BJ (cell line): ENCODE results near the gene PIP5K1C. TPM values are rescaled to one million over a fixed set of nuclear protein-coding genes. Genes with fewer than 3 reads are reported as not detected.
"Not testable (repeated sequence)": the region's sequence is repeated elsewhere in the genome, so short reads cannot be mapped to it uniquely, and the experiment has no call there.

Experiments
- CTCF ChIA-PET: fragments of 350-600 bp; formaldehyde crosslinking; extraction: SDS; loops from one replicate; lab custom pipeline; 2021; ENCODE audit warnings: antibody characterized with exemption, inconsistent platforms; lab: Yijun Ruan, JAX
- POLR2A ChIA-PET: fragments of 300-600 bp; sonication (Branson Sonifier 250); formaldehyde crosslinking; extraction: SDS; loops from one replicate; lab custom pipeline; 2021; ENCODE audit warnings: antibody characterized with exemption; lab: Charles Lee
- DNase-seq: peaks from one replicate; pipeline ENCODE4 v3.0.0-alpha.2; 2011; ENCODE audit warnings: low read depth
- H3K27me3 ChIP-seq: 2 replicates; pipeline ENCODE4 v1.6.0; 2011; ENCODE audit warnings: low read length; ENCODE audit not compliant: control insufficient read depth, insufficient read depth
- H3K36me3 ChIP-seq: 2 replicates; pipeline ENCODE4 v1.5.1; 2011; ENCODE audit warnings: low read length; ENCODE audit not compliant: control insufficient read depth, insufficient read depth
- H3K4me3 ChIP-seq: 2 replicates; pipeline ENCODE4 v1.5.1; 2011; ENCODE audit warnings: low read depth, mild to moderate bottlenecking, control low read depth, low read length
- polyA plus RNA-seq: library from polyadenylated mRNA; depleted of rRNA; stranded (reverse); fragments of >200 nt; gene quantifications from 2 replicates; pipeline ENCODE4 v1.2.3, GENCODE V29; 2011
- TF ChIP-seq, protein P1 (sequence below): IDR thresholded peaks from 2 replicates; pipeline ENCODE4 v1.5.1; 2011; ENCODE audit warnings: low read depth, mild to moderate bottlenecking, control low read depth, inconsistent platforms, low read length, moderate library complexity; ENCODE audit not compliant: insufficient read depth

Gene PIP5K1C
- polyA plus RNA-seq, 1 experiment = 35.3 TPM

DNA sequence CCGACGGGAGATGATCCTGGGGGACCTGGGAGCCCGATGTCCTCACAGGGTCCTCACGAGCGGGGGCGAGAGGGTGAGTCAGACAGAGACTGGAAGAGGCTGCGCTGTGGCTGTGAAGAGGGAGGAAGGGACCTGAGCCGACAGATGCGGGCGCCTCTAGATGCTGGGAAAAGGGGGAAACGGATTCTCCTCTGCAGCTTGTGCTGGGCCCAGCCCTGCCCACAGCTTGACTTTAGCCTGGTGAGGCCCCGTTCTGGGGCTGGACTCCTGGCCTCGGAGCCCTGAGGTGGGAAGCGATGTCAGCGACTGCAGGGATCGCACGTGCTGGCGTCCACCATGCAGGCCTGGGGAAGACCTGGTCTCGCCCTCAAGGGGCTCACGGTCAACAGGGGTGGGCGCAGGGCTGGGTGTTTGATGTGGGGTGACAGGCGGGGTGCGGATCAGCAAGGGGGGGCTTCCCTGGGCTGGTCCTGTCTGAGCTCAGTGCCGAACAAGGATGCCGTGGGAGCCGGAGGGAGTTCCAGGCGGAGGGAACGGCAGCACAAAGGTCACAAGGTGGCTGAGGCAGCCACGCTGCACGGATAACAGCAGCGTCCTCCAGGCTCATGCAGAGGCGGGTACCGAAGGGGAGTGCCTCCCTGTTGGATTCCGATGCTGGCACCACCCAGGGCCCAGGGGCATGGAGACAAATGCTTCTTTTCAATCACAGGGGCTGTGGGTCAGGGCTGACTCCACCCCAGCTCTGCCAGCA, 31.8 kb downstream of the PIP5K1C start:
- Histone ChIP-seq H3K4me3 (no peak overlapping the region), H3K36me3 (peaks cover 14% of the 10 kb centered on the region), H3K27me3 (no peaks in the 10 kb centered on the region)
- ChIA-PET POLR2A (interaction anchor here (0.5 kb wide), 1 partner anchor 31 kb away, joined by 3 read pairs; no protein-coding TSS in a partner anchor), CTCF (interaction anchor here (1.3 to 5.9 kb wide), 5 partner anchors 9 to 50 kb away, joined by 3 to 99 read pairs (median 4); partner anchors contain the start of gene PIP5K1C)
- no peak for DNase-seq
- TF ChIP-seq, protein P1, sequence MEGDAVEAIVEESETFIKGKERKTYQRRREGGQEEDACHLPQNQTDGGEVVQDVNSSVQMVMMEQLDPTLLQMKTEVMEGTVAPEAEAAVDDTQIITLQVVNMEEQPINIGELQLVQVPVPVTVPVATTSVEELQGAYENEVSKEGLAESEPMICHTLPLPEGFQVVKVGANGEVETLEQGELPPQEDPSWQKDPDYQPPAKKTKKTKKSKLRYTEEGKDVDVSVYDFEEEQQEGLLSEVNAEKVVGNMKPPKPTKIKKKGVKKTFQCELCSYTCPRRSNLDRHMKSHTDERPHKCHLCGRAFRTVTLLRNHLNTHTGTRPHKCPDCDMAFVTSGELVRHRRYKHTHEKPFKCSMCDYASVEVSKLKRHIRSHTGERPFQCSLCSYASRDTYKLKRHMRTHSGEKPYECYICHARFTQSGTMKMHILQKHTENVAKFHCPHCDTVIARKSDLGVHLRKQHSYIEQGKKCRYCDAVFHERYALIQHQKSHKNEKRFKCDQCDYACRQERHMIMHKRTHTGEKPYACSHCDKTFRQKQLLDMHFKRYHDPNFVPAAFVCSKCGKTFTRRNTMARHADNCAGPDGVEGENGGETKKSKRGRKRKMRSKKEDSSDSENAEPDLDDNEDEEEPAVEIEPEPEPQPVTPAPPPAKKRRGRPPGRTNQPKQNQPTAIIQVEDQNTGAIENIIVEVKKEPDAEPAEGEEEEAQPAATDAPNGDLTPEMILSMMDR = no peak

DNA sequence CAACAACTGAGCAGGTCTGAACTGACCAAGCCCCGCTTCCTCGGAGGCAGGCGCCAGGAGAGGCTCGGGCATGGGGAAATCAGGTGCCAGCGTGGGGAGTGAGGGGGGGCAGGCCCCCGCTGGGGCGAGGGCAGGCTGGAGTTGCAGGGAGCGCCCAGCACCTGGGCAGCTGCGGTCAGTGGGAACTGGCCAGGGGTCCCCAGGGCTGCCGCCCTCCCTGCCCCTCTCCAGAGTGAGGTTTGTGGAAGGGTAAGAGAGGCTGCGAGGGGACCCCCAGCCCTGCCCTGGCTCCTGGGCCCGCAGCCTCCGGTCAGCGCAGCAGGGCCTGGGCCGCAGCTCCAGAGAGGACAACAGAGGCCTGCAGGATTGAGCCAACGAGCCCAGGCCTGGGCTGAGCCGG, 32.5 kb downstream of the PIP5K1C start:
- CTCF ChIA-PET = interaction anchor here (1.0 to 5.9 kb wide), 6 partner anchors 8 to 50 kb away, joined by 3 to 99 read pairs (median 4); partner anchors contain the start of gene PIP5K1C
- H3K27me3 ChIP-seq = no peaks in the 10 kb centered on the region
- DNase-seq = no peak
- POLR2A ChIA-PET = interaction anchor here (0.5 kb wide), 1 partner anchor 32 kb away, joined by 3 read pairs; no protein-coding TSS in a partner anchor
- TF ChIP-seq, protein P1 = no peak
- peaks cover 17% of the 10 kb centered on the region for H3K36me3 ChIP-seq
- H3K4me3 ChIP-seq = no peak overlapping the region

DNA sequence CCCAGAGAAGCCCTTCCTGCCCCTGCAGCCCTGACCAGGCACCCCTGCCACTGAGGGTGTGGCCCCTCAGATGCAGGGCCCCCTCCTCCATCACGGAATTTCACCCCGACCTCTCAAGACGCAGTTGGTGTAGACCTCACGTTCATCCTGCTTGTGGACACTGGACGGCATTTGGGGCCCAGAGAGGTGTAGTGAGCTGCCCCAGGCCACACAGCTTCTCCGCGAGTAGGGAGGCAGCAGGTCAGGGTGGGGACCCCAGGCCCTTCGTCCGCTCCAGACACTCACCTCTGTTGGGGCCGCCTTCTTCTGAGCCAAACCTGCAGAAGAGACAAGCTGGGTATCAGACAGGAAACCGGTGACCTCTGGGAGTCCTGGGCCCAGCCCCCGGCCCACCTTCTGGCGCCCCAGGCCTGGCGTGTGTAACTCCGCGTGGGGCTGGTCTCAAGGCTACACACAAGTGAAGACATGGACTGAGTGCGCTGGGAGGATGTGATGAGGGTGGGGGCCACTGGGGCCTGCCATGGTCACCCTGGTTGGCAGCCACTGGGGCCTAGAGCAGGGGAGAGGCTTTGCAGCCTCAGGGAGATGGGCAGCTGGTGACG, 33.1 kb downstream of the PIP5K1C start:
- DNase-seq = no peak
- TF ChIP-seq, protein P1 = no peak
- no peak overlapping the region for H3K4me3 ChIP-seq
- H3K36me3 ChIP-seq = peaks cover 19% of the 10 kb centered on the region
- H3K27me3 ChIP-seq = no peaks in the 10 kb centered on the region
- ChIA-PET CTCF (interaction anchor here (1.0 to 5.9 kb wide), 9 partner anchors 8 to 51 kb away, joined by 3 to 99 read pairs (median 4); partner anchors contain the start of gene PIP5K1C), POLR2A (no interaction called here)

DNA sequence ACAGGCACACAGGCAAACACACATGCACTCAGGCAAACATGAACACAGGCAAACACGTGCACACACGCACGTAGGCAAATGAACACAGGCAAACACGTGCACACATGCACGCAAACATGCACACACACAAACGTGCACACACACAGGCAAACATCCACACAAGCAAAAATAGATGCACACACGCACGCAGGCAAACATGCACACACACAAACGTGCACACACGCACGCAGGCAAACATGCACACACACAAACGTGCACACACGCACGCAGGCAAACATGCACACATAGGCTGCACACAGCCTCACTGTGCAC, 33.8 kb downstream of the PIP5K1C start:
- H3K27me3 ChIP-seq, DNase-seq, POLR2A ChIA-PET, H3K4me3 ChIP-seq: not testable (repeated sequence)
- CTCF ChIA-PET = interaction anchor here (0.8 to 5.9 kb wide), 10 partner anchors 10 to 52 kb away, joined by 3 to 99 read pairs (median 7); partner anchors contain the start of genes PIP5K1C and TJP3
- peaks cover 24% of the 10 kb centered on the region for H3K36me3 ChIP-seq

DNA sequence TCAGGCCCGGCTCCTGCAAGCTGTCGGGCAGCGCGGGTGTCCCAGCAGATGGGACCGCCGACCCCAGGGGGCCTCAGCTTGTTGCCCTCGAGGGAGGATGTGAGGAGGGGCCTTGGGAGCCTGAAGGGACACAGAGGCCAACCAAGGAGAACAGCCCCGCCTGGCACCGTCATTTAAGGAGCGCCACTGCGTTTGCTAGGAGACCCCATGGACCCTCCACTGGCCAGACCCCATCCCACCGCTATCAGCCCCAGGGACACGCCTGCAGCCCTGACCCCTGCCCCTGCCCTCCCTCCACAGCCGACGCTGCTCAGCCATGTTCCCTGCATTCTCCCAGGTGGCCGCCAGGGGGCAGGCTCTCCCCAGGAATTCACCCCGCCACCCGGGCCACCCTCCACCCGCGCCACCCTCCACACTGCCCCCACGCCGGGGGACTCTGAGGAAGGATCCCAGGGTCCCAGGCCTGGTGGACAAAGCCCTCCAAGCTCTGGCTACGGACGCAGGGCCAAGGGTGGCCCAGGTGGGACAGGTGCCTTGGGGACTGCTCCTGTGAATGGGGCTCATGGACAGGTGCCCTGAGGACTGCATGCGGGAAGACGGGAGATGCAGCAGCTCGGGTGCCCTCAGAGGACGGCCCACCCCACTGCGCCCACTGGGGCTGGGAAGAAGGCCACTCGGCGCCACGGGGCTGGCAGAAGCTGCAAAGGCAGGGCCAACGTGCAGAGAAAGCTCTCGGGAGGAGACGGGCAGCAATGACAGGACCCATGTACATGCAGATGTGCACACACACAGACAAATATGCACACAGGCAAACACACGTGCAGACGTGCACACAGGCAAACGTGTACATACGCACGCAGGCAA, 34.4 kb downstream of the PIP5K1C start:
- POLR2A ChIA-PET = no interaction called here
- no peak for DNase-seq
- Histone ChIP-seq H3K4me3 (no peak overlapping the region), H3K27me3 (no peaks in the 10 kb centered on the region), H3K36me3 (peaks cover 27% of the 10 kb centered on the region)
- CTCF ChIA-PET = interaction anchor here (0.8 to 5.9 kb wide), 12 partner anchors 9 to 52 kb away, joined by 3 to 99 read pairs (median 6); partner anchors contain the start of genes PIP5K1C and TJP3
- TF ChIP-seq, protein P1 = peak; percentile 94
